ENCODE results near the gene ARHGEF2.

GRCh38 chr1:155942578-155943141, 35.7 kb downstream of the ARHGEF2 start:
- no peak for TF ChIP-seq CTCF (IDR thresholded peaks at IDR 0.05)
- no peak for TF ChIP-seq POLR2A (IDR thresholded peaks at IDR 0.05)
- TF ChIP-seq EP300 (IDR thresholded peaks at IDR 0.05) = no peak
- no peak for TF ChIP-seq POLR2AphosphoS5 (IDR thresholded peaks at IDR 0.05)
